Activated CD8-positive, alpha-beta memory T cell treated with anti-CD3 and anti-CD28 coated beads, Interleukin-2, amount 50 U/mL, for 24 hours (primary cell): ENCODE measurements around the gene CDH4.

Experiments
- DNase-seq: peaks from one replicate; pipeline ENCODE4 v3.0.0-alpha.2; 2020; ENCODE audit errors: extremely low read depth

CDH4 gene

GRCh38 chr20:61805781-61806180 lies 553.7 kb downstream of the CDH4 start:
- DNase-seq: no peak

- no peak for DNase-seq
Observed at GRCh38 chr20:61806314-61806713, 554.3 kb downstream of the CDH4 start.

- DNase-seq: no peak
Observed at GRCh38 chr20:61806995-61807394, 554.9 kb downstream of the CDH4 start.

- DNase-seq: no peak
Observed at GRCh38 chr20:61807471-61808160, 555.6 kb downstream of the CDH4 start.

GRCh38 chr20:61808447-61808846 lies 556.4 kb downstream of the CDH4 start:
- DNase-seq: no peak

GRCh38 chr20:61809006-61809770 lies 557.1 kb downstream of the CDH4 start:
- no peak for DNase-seq

- DNase-seq: no peak
Observed at GRCh38 chr20:61810066-61810737, 558.1 kb downstream of the CDH4 start.

GRCh38 chr20:61810738-61811135 lies 558.7 kb downstream of the CDH4 start:
- DNase-seq: no peak

- DNase-seq: no peak
Observed at GRCh38 chr20:61811166-61811565, 559.1 kb downstream of the CDH4 start.

- no peak for DNase-seq
Observed at GRCh38 chr20:61812121-61812844, 560.2 kb downstream of the CDH4 start.

GRCh38 chr20:61812845-61813485 lies 560.9 kb downstream of the CDH4 start:
- DNase-seq: no peak

- DNase-seq: no peak
Observed at GRCh38 chr20:61813791-61814190, 561.7 kb downstream of the CDH4 start.

- no peak for DNase-seq
Observed at GRCh38 chr20:61814244-61814643, 562.2 kb downstream of the CDH4 start.

GRCh38 chr20:61814726-61815125 lies 562.7 kb downstream of the CDH4 start:
- no peak for DNase-seq

- no peak for DNase-seq
Observed at GRCh38 chr20:61815176-61815575, 563.1 kb downstream of the CDH4 start.

- DNase-seq: no peak
Observed at GRCh38 chr20:61815678-61816077, 563.6 kb downstream of the CDH4 start.

GRCh38 chr20:61816606-61817460 lies 564.8 kb downstream of the CDH4 start:
- DNase-seq: no peak

- DNase-seq: no peak
Observed at GRCh38 chr20:61817575-61817974, 565.5 kb downstream of the CDH4 start.

- DNase-seq: no peak
Observed at GRCh38 chr20:61818746-61819573, 566.9 kb downstream of the CDH4 start.

GRCh38 chr20:61819574-61819846 lies 567.4 kb downstream of the CDH4 start:
- no peak for DNase-seq
